ENCODE data around the gene HFE. TPM values are rescaled to one million over a fixed set of nuclear protein-coding genes. Genes with fewer than 3 reads are reported as not detected.

Gene HFE
- total and polyA plus RNA-seq, 3 experiments from 2014 or later = 0.37 to 4.8 (median 1.1) TPM

DNA sequence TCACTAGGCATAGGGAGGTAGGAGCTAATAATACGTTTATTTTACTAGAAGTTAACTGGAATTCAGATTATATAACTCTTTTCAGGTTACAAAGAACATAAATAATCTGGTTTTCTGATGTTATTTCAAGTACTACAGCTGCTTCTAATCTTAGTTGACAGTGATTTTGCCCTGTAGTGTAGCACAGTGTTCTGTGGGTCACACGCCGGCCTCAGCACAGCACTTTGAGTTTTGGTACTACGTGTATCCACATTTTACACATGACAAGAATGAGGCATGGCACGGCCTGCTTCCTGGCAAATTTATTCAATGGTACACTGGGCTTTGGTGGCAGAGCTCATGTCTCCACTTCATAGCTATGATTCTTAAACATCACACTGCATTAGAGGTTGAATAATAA, 1.1 kb downstream of the HFE start:
- Histone ChIP-seq H3K4me3 (ENCODE audit: low read length) (peak overlapping the region; percentile 86), H3K27me3 (ENCODE audit: insufficient read depth, low read length, poor library complexity, severe bottlenecking) (no peaks in the 10 kb centered on the region), H3K9me3 (ENCODE audit: low read length) (no peaks in the 10 kb centered on the region), H3K4me1 (ENCODE audit: insufficient read depth, low read length) (peaks cover 26% of the 10 kb centered on the region), H3K36me3 (ENCODE audit: insufficient read depth, low read length) (no peaks in the 10 kb centered on the region), H3K27ac (ENCODE audit: low read depth, low read length) (no peak overlapping the region)
- ChIA-PET POLR2A (interaction anchor here (0.6 to 3.5 kb wide), 9 partner anchors 8 to 68 kb away, joined by 3 to 28 read pairs (median 7); a partner anchor contains a TSS), CTCF (interaction anchor here (1.5 to 15.3 kb wide), 3 partner anchors 8 to 45 kb away, joined by 4 to 375 read pairs (median 29); a partner anchor contains a TSS)
- H3K4me3 Mint-ChIP-seq = peak overlapping the region; percentile 88 to 96 (median 91)
- peaks cover 0 to 2% of the 10 kb centered on the region in 2 donors for H3K27me3 Mint-ChIP-seq
- H3K36me3 Mint-ChIP-seq = peaks cover 0 to 7% (median 4%) of the 10 kb centered on the region in 3 donors
- H3K9me3 Mint-ChIP-seq = no peaks in the 10 kb centered on the region
- peaks cover 31 to 37% (median 36%) of the 10 kb centered on the region in 3 donors for H3K4me1 Mint-ChIP-seq
- DNase-seq = no peak
- H3K27ac Mint-ChIP-seq = peak overlapping the region in 7 of 8 donors; percentile 65 to 90 (median 85)

DNA sequence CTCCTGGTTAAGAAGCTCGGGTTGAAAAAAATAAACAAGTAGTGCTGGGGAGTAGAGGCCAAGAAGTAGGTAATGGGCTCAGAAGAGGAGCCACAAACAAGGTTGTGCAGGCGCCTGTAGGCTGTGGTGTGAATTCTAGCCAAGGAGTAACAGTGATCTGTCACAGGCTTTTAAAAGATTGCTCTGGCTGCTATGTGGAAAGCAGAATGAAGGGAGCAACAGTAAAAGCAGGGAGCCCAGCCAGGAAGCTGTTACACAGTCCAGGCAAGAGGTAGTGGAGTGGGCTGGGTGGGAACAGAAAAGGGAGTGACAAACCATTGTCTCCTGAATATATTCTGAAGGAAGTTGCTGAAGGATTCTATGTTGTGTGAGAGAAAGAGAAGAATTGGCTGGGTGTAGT, 2.0 kb downstream of the HFE start:
- H3K27ac ChIP-seq (ENCODE audit: low read depth, low read length) = no peak overlapping the region
- ChIA-PET CTCF (interaction anchor here (0.6 to 15.3 kb wide), 3 partner anchors 8 to 63 kb away, joined by 3 to 375 read pairs (median 3); no protein-coding TSS in a partner anchor), POLR2A (interaction anchor here (3.5 kb wide), 1 partner anchor 67 kb away, joined by 14 read pairs; a partner anchor contains a TSS)
- H3K9me3 ChIP-seq (ENCODE audit: low read length) = no peaks in the 10 kb centered on the region
- no peaks in the 10 kb centered on the region for H3K36me3 ChIP-seq (ENCODE audit: insufficient read depth, low read length)
- Mint-ChIP-seq H3K27me3 (peaks cover 0 to 2% of the 10 kb centered on the region in 2 donors), H3K4me1 (peaks cover 31 to 37% (median 36%) of the 10 kb centered on the region in 3 donors), H3K27ac (peak overlapping the region in 3 of 8 donors; percentile 26 to 64 (median 47)), H3K4me3 (no peak overlapping the region), H3K36me3 (peaks cover 0 to 7% (median 5%) of the 10 kb centered on the region in 3 donors), H3K9me3 (no peaks in the 10 kb centered on the region)
- H3K27me3 ChIP-seq (ENCODE audit: insufficient read depth, low read length, poor library complexity, severe bottlenecking) = no peaks in the 10 kb centered on the region
- no peak for DNase-seq
- no peak overlapping the region for H3K4me3 ChIP-seq (ENCODE audit: low read length)
- peaks cover 26% of the 10 kb centered on the region for H3K4me1 ChIP-seq (ENCODE audit: insufficient read depth, low read length)

- no peak overlapping the region for H3K27ac ChIP-seq (ENCODE audit: low read depth, low read length)
- H3K4me1 ChIP-seq (ENCODE audit: insufficient read depth, low read length) = peaks cover 12% of the 10 kb centered on the region
- no peaks in the 10 kb centered on the region for H3K9me3 ChIP-seq (ENCODE audit: low read length)
- Mint-ChIP-seq H3K4me3 (peak overlapping the region in 1 of 7 donors; percentile 43), H3K27me3 (peaks cover 0 to 2% of the 10 kb centered on the region in 2 donors), H3K27ac (no peak overlapping the region), H3K9me3 (no peaks in the 10 kb centered on the region), H3K36me3 (peaks cover 0 to 7% (median 4%) of the 10 kb centered on the region in 3 donors), H3K4me1 (peaks cover 17 to 24% (median 22%) of the 10 kb centered on the region in 3 donors)
- H3K4me3 ChIP-seq (ENCODE audit: low read length) = no peak overlapping the region
- ChIA-PET POLR2A (interaction anchor here (0.6 kb wide), 1 partner anchor 984 kb away, joined by 3 read pairs; no protein-coding TSS in a partner anchor), CTCF (interaction anchor here (15.3 kb wide), 1 partner anchor 26 kb away, joined by 375 read pairs; no protein-coding TSS in a partner anchor)
- no peak for DNase-seq
- H3K36me3 ChIP-seq (ENCODE audit: insufficient read depth, low read length) = no peaks in the 10 kb centered on the region
- no peaks in the 10 kb centered on the region for H3K27me3 ChIP-seq (ENCODE audit: insufficient read depth, low read length, poor library complexity, severe bottlenecking)
Observed at GRCh38 chr6:26092443-26092842, 5.2 kb downstream of the HFE start.

GRCh38 chr6:26094036-26094435, 6.8 kb downstream of the HFE start:
- Mint-ChIP-seq H3K4me3 (no peak overlapping the region), H3K9me3 (no peaks in the 10 kb centered on the region), H3K36me3 (peaks cover 0 to 7% (median 0%) of the 10 kb centered on the region in 3 donors), H3K27ac (peak overlapping the region in 1 of 8 donors; percentile 74), H3K27me3 (peaks cover 0 to 2% of the 10 kb centered on the region in 2 donors), H3K4me1 (peaks cover 6 to 11% (median 8%) of the 10 kb centered on the region in 3 donors)
- Histone ChIP-seq H3K27ac (ENCODE audit: low read depth, low read length) (no peak overlapping the region), H3K36me3 (ENCODE audit: insufficient read depth, low read length) (no peaks in the 10 kb centered on the region), H3K4me1 (ENCODE audit: insufficient read depth, low read length) (no peaks in the 10 kb centered on the region), H3K27me3 (ENCODE audit: insufficient read depth, low read length, poor library complexity, severe bottlenecking) (no peaks in the 10 kb centered on the region), H3K9me3 (ENCODE audit: low read length) (no peaks in the 10 kb centered on the region), H3K4me3 (ENCODE audit: low read length) (no peak overlapping the region)
- ChIA-PET POLR2A (no interaction called here), CTCF (interaction anchor here (1.1 to 15.3 kb wide), 3 partner anchors 10 to 68 kb away, joined by 3 to 375 read pairs (median 7); a partner anchor contains a TSS)
- no peak for DNase-seq

- Mint-ChIP-seq H3K4me1 (peaks cover 1 to 5% (median 4%) of the 10 kb centered on the region in 3 donors), H3K27ac (peak overlapping the region in 1 of 8 donors; percentile 50), H3K27me3 (peaks cover 0 to 2% of the 10 kb centered on the region in 2 donors), H3K4me3 (peak overlapping the region in 1 of 7 donors; percentile 14), H3K36me3 (peaks cover 0 to 3% (median 0%) of the 10 kb centered on the region in 3 donors), H3K9me3 (no peaks in the 10 kb centered on the region)
- no peak overlapping the region for H3K4me3 ChIP-seq (ENCODE audit: low read length)
- no peak overlapping the region for H3K27ac ChIP-seq (ENCODE audit: low read depth, low read length)
- no peaks in the 10 kb centered on the region for H3K9me3 ChIP-seq (ENCODE audit: low read length)
- ChIA-PET POLR2A (interaction anchor here (0.9 to 1.0 kb wide), 4 partner anchors 9 to 65 kb away, joined by 3 to 4 read pairs (median 3); partner anchors contain the start of gene HFE), CTCF (interaction anchor here (0.6 to 15.3 kb wide), 23 partner anchors 8 to 175 kb away, joined by 3 to 375 read pairs (median 4); partner anchors contain the start of gene HFE)
- H3K36me3 ChIP-seq (ENCODE audit: insufficient read depth, low read length) = no peaks in the 10 kb centered on the region
- no peaks in the 10 kb centered on the region for H3K4me1 ChIP-seq (ENCODE audit: insufficient read depth, low read length)
- DNase-seq = peak; percentile 42 to 74 (median 59)
- no peaks in the 10 kb centered on the region for H3K27me3 ChIP-seq (ENCODE audit: insufficient read depth, low read length, poor library complexity, severe bottlenecking)
Observed at GRCh38 chr6:26097268-26097875, 10.1 kb downstream of the HFE start.

DNA sequence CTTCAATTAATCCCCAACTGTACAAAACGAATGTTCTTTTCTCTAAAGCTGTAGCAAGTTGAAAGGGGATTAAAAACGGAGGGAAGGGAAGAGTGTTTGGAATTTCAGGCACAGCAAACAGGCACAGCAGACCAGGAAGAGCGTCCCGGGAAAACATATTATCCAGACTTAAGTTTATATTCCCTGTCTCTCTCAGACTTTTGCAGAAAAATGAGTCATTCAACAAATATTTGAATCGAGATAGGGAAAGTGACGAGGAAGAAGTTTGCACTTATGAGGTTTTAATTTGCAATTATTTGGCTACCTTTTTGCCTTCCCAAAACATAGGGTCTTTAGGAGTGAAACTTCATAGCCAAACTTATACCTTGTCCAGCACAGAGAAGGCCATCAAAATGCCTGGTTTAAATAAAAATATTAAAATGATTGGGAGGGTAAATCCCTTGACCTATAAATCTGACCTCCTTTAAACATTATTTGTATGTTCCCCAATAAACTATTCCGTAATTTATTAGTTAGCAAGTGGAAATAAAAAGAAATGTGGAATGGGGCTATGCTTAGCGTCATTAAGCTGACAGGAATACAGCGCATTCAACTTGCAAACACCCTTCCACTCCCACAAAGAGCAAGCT, 16.0 kb downstream of the HFE start:
- DNase-seq = no peak
- Mint-ChIP-seq H3K9me3 (peaks cover 0 to 3% (median 2%) of the 10 kb centered on the region in 5 donors), H3K36me3 (peaks cover 0 to 4% (median 0%) of the 10 kb centered on the region in 3 donors), H3K27me3 (peaks cover 0 to 4% of the 10 kb centered on the region in 2 donors), H3K4me3 (peak overlapping the region; percentile 83 to 92 (median 87)), H3K27ac (peak overlapping the region; percentile 96 to 98 (median 97)), H3K4me1 (peaks cover 16 to 20% (median 17%) of the 10 kb centered on the region in 3 donors)
- peaks cover 18% of the 10 kb centered on the region for H3K4me1 ChIP-seq (ENCODE audit: insufficient read depth, low read length)
- ChIA-PET POLR2A (interaction anchor here (0.6 to 4.6 kb wide), 36 partner anchors 10 to 1791 kb away, joined by 3 to 169 read pairs (median 7); partner anchors contain the start of gene HFE), CTCF (interaction anchor here (0.6 to 2.8 kb wide), 14 partner anchors 9 to 1731 kb away, joined by 3 to 23 read pairs (median 4); a partner anchor contains a TSS)
- H3K4me3 ChIP-seq (ENCODE audit: low read length) = peak overlapping the region; percentile 31
- no peaks in the 10 kb centered on the region for H3K27me3 ChIP-seq (ENCODE audit: insufficient read depth, low read length, poor library complexity, severe bottlenecking)
- H3K36me3 ChIP-seq (ENCODE audit: insufficient read depth, low read length) = no peaks in the 10 kb centered on the region
- H3K9me3 ChIP-seq (ENCODE audit: low read length) = no peaks in the 10 kb centered on the region
- H3K27ac ChIP-seq (ENCODE audit: low read depth, low read length) = peak overlapping the region; percentile 82

- ChIA-PET CTCF (interaction anchor here (0.6 to 2.8 kb wide), 24 partner anchors 10 to 1730 kb away, joined by 3 to 23 read pairs (median 3); a partner anchor contains a TSS), POLR2A (interaction anchor here (0.6 to 4.6 kb wide), 41 partner anchors 11 to 1790 kb away, joined by 3 to 169 read pairs (median 6); partner anchors contain the start of gene HFE)
- peaks cover 0 to 4% of the 10 kb centered on the region in 2 donors for H3K27me3 Mint-ChIP-seq
- Histone ChIP-seq H3K36me3 (ENCODE audit: insufficient read depth, low read length) (no peaks in the 10 kb centered on the region), H3K4me1 (ENCODE audit: insufficient read depth, low read length) (peaks cover 18% of the 10 kb centered on the region), H3K27ac (ENCODE audit: low read depth, low read length) (peak overlapping the region; percentile 82), H3K4me3 (ENCODE audit: low read length) (peak overlapping the region; percentile 51), H3K27me3 (ENCODE audit: insufficient read depth, low read length, poor library complexity, severe bottlenecking) (no peaks in the 10 kb centered on the region), H3K9me3 (ENCODE audit: low read length) (no peaks in the 10 kb centered on the region)
- peaks cover 0 to 4% (median 0%) of the 10 kb centered on the region in 3 donors for H3K36me3 Mint-ChIP-seq
- H3K27ac Mint-ChIP-seq = peak overlapping the region; percentile 96 to 98 (median 97)
- peak overlapping the region; percentile 83 to 92 (median 87) for H3K4me3 Mint-ChIP-seq
- H3K4me1 Mint-ChIP-seq = peaks cover 16 to 20% (median 17%) of the 10 kb centered on the region in 3 donors
- peak; percentile 75 to 96 (median 93) for DNase-seq
- H3K9me3 Mint-ChIP-seq = peaks cover 0 to 3% (median 2%) of the 10 kb centered on the region in 5 donors
Observed at GRCh38 chr6:26103770-26104456, 16.7 kb downstream of the HFE start.
